Stimulated activated CD4-positive, alpha-beta T cell treated with anti-CD3 and anti-CD28 coated beads, TNF-alpha, amount 100 ng/mL, for 24 hours (primary cell): ENCODE measurements around the gene PPOX.

Experiments used
- DNase-seq, 3 experiments: peaks; one replicate each; pipeline ENCODE4 v3.0.0-alpha.2; 2020; ENCODE audit warnings: low read depth in 3 of 3

Gene PPOX

DNA sequence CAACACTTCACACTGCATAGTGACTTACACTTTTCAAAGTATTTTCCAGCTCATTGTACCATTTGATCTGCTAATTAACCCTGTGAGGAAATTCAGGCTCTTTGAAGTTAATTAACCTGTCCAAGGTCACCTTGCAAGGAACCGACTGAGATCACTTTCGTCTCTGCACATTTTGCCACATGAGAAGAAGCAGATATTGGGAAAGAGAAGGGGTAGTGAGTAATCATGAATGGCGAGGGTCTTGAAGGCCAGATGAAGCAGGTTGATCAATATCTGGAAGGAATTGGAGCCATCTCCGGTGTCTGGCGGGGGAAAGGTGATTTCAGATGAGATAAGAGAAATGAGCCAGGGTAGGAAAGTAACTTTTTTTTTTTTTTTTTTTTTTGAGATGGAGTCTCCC is 53.8 kb downstream of the PPOX start:
- no peak for DNase-seq
